HepG2 (cell line): ENCODE results near the gene EEF1A1. TPM values are rescaled to one million over a fixed set of nuclear protein-coding genes. Genes with fewer than 3 reads are reported as not detected.
A peak's percentile ranks its signal among the peaks of the same experiment; 100 is the strongest.

Experiments used
- FOXA3 ChIP-seq: IDR thresholded peaks from 2 replicates; pipeline ENCODE4 v1.6.1; 2016; ENCODE audit warnings: missing genetic modification reagents, missing compliant biosample characterization
- HOMEZ ChIP-seq: IDR thresholded peaks from 2 replicates; pipeline ENCODE4 v1.6.1; 2016; ENCODE audit warnings: low read depth
- JUNB ChIP-seq: sonication (generic); formaldehyde crosslinking; IDR thresholded peaks from 2 replicates; pipeline ENCODE4 v1.8.0; 2022; ENCODE audit warnings: missing genetic modification reagents, mild to moderate bottlenecking, borderline replicate concordance
- KLF15 ChIP-seq: sonication (generic); formaldehyde crosslinking; IDR thresholded peaks from 2 replicates; pipeline ENCODE4 v1.8.1; 2023; ENCODE audit warnings: borderline replicate concordance, mild to moderate bottlenecking, inconsistent platforms, missing genetic modification reagents, mixed read lengths
- NCOA2 ChIP-seq: sonication (generic); formaldehyde crosslinking; IDR thresholded peaks from 2 replicates; pipeline ENCODE4 v1.8.0; 2022; ENCODE audit warnings: inconsistent platforms
- REPIN1 ChIP-seq: sonication (generic); formaldehyde crosslinking; IDR thresholded peaks from 2 replicates; pipeline ENCODE4 v1.8.0; 2022; ENCODE audit warnings: missing genetic modification reagents, low read depth, mild to moderate bottlenecking, borderline replicate concordance
- SALL1 ChIP-seq: sonication (generic); formaldehyde crosslinking; IDR thresholded peaks from 2 replicates; pipeline ENCODE4 v1.8.0; 2022; ENCODE audit warnings: mild to moderate bottlenecking, missing genetic modification reagents
- SETDB1 ChIP-seq: sonication (generic); formaldehyde crosslinking; IDR thresholded peaks from 2 replicates; pipeline ENCODE4 v1.5.1; 2020; ENCODE audit warnings: missing genetic modification reagents, mild to moderate bottlenecking, borderline replicate concordance
- SOX5 ChIP-seq: IDR thresholded peaks from 2 replicates; pipeline ENCODE4 v1.6.1; 2016; ENCODE audit warnings: borderline replicate concordance
- TAF1 ChIP-seq: sonication (generic); formaldehyde crosslinking; IDR thresholded peaks from 2 replicates; pipeline ENCODE4 v1.4.0; 2020; ENCODE audit warnings: missing genetic modification reagents
- THAP11 ChIP-seq: IDR thresholded peaks from 2 replicates; pipeline ENCODE4 v1.6.1; 2016; ENCODE audit warnings: missing biosample characterization, missing genetic modification reagents
- TOPORS ChIP-seq: sonication (generic); formaldehyde crosslinking; IDR thresholded peaks from 2 replicates; pipeline ENCODE4 v1.8.0; 2023; ENCODE audit warnings: mild to moderate bottlenecking, missing genetic modification reagents
- ZC3H4 ChIP-seq: sonication (generic); formaldehyde crosslinking; IDR thresholded peaks from 2 replicates; pipeline ENCODE4 v1.4.0; 2020; ENCODE audit warnings: missing genetic modification reagents, borderline replicate concordance
- ZNF17 ChIP-seq: sonication (generic); formaldehyde crosslinking; IDR thresholded peaks from 2 replicates; pipeline ENCODE4 v1.5.0; 2020; ENCODE audit warnings: mild to moderate bottlenecking, missing genetic modification reagents
- ZNF777 ChIP-seq: sonication (generic); formaldehyde crosslinking; IDR thresholded peaks from 2 replicates; pipeline ENCODE4 v1.4.0; 2020; ENCODE audit warnings: missing genetic modification reagents
- ZZZ3 ChIP-seq: sonication (generic); formaldehyde crosslinking; IDR thresholded peaks from 2 replicates; pipeline ENCODE4 v1.4.0; 2020; ENCODE audit warnings: missing genetic modification reagents, mild to moderate bottlenecking, borderline replicate concordance
- polyA plus RNA-seq, 8 experiments: library from polyadenylated mRNA; depleted of rRNA in 3 of 8; stranded (reverse) in 7 of 8; unstranded in 1 of 8; fragments of >200 nt; fragmentation: Illumina TruSeq in 4 of 8; extraction: Trizol in 4 of 8; gene quantifications; 2 replicates each; pipeline versions ENCODE4 v1.2.1 to v1.2.3, GENCODE V29; 2011 to 2016; ENCODE audit warnings: low read depth in 4 of 8, missing spikeins in 1 of 8, mixed read lengths in 1 of 8; ENCODE audit not compliant: insufficient read depth in 1 of 8
- total RNA-seq, 5 experiments: library from RNA; depleted of rRNA; stranded (reverse); fragments of >200 nt; fragmentation: Illumina TruSeq; extraction: Trizol; gene quantifications; 2 replicates each; pipeline ENCODE4 v1.2.3, GENCODE V29; 2016; ENCODE audit warnings: low read depth in 1 of 5
- TF ChIP-seq, protein P1 (sequence below): sonication (generic); formaldehyde crosslinking; IDR thresholded peaks from 2 replicates; pipeline ENCODE4 v1.8.1; 2023; ENCODE audit warnings: mild to moderate bottlenecking, missing genetic modification reagents

Gene EEF1A1
- total and polyA plus RNA-seq, 2 of the 13 experiments (the other 11 are each of a cell fraction or from before 2014, with no cell fraction given): 13,726 to 17,172 TPM

DNA sequence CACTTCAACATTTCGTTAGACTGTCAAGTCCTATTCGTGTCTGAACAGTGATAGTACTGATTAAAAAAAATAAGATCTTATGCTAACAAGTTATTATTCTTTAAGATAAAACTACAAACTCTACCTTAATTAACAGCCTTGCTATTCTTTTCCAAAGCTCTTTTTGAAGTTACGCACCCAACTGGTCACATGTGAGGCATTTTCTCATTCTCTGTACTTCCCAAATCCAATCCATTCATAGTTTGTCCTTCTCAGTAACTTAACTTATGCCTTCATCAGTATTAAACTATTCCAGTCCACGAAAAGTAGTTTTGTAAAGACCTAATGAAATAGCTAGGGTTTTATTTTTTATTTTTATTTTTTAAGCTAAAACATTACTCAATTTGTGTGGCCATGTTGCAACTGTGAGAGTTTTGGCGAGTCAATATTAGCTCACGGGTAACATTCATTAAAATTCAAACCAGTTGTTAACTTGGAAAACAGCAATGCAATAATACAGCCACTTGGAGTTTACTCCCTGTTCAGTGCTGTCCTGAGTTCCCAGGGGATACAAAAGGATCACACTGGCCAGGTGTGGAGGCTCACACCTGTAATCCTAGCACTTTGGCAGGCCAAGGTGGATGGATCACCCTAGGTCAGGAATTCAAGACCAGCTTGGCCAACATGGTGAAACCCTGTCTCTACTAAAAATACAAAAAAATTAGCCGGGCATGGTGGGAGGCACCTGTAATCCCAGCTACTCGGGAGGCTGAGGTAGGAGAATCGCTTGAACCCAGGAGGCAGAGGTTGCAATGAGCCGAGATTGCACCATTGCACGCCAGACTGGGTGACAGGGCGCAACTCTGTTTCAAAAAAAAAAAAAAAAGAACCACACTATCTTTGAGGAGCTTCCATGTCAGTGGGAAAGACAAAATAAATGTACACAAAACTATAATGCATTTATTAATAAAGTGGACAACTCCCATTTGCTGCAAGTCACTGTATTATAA lies 27.9 kb upstream of the EEF1A1 start (continued):
- no peak for TF ChIP-seq ZZZ3 (CRISPR knock-in tag)
- TF ChIP-seq, protein P1, sequence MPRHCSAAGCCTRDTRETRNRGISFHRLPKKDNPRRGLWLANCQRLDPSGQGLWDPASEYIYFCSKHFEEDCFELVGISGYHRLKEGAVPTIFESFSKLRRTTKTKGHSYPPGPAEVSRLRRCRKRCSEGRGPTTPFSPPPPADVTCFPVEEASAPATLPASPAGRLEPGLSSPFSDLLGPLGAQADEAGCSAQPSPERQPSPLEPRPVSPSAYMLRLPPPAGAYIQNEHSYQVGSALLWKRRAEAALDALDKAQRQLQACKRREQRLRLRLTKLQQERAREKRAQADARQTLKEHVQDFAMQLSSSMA: no peak
- TF ChIP-seq NCOA2: peak; percentile 22; the same call in 1 of the 2 replicates
- TF ChIP-seq HOMEZ (CRISPR knock-in tag): no peak
- peak; percentile 25; the same call in 1 of the 2 replicates for TF ChIP-seq SALL1 (CRISPR knock-in tag)
- no peak for TF ChIP-seq ZNF777
- no peak for TF ChIP-seq THAP11 (CRISPR knock-in tag)
- TF ChIP-seq ZNF17 (CRISPR knock-in tag): no peak
- peak; percentile 28; the same call in 1 of the 2 replicates for TF ChIP-seq SOX5 (CRISPR knock-in tag)
- peak; percentile 40; the same call in 1 of the 2 replicates for TF ChIP-seq FOXA3 (CRISPR knock-in tag)
- TF ChIP-seq TAF1 (CRISPR knock-in tag): no peak
- TF ChIP-seq SETDB1 (CRISPR knock-in tag): no peak
- TF ChIP-seq TOPORS (CRISPR knock-in tag): no peak
- TF ChIP-seq ZC3H4 (CRISPR knock-in tag): no peak
- no peak for TF ChIP-seq JUNB
- no peak for TF ChIP-seq KLF15 (CRISPR knock-in tag)
- TF ChIP-seq REPIN1 (CRISPR knock-in tag): no peak
